ENCODE data around the gene TNNC1. TPM values are rescaled to one million over a fixed set of nuclear protein-coding genes. Genes with fewer than 3 reads are reported as not detected.

The TNNC1 gene
- total and polyA plus RNA-seq, 2 donors (not counting 1 experiment from before 2014, with no cell fraction given) = 1.1 to 5.4 TPM

DNA sequence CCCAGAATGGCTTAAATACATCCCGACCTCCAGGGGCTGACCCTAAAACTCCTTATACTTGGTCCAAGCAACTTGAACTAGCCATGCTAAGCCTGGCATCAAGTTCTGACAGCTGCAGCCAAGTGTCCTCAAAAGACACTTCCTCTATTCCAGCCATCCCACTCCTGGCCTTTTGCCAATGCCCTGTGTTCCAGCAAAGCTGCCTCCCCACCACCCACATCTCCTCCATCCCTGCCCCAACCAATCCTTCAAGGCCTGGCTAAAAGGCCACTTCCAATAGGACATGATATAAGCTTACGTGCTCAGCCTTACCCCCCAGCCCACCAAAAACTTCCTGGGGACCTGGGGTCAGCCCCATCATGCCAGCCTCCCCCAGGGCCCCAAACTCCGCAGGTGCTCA is 49.9 kb downstream of the TNNC1 start:
- peaks cover 4 to 93% of the 10 kb centered on the region in 2 experiments for H3K36me3 ChIP-seq (replicated peaks in 1 of 2; ENCODE audit: control extremely low read depth in 1 of 2, control insufficient read depth in 1 of 2, extremely low read depth in 1 of 2, insufficient read depth in 2 of 2, low read length in 1 of 2)
- Mint-ChIP-seq H3K27me3 (no peaks in the 10 kb centered on the region), H3K4me1 (peaks cover 11% of the 10 kb centered on the region), H3K27ac (no peak overlapping the region), H3K9me3 (ENCODE audit: insufficient read depth) (no peaks in the 10 kb centered on the region), H3K4me3 (no peak overlapping the region)
- no peak overlapping the region for H3K9ac ChIP-seq (ENCODE audit: low read length)
- H3K4me1 ChIP-seq (ENCODE audit: control insufficient read depth in 2 of 2, insufficient read depth in 2 of 2, low read length in 2 of 2) = peaks cover 6 to 12% of the 10 kb centered on the region in 2 donors
- no peak overlapping the region for H3K4me2 ChIP-seq (replicated peaks; ENCODE audit: low read depth, low read length, poor library complexity, severe bottlenecking)
- H4K20me1 ChIP-seq (ENCODE audit: control insufficient read depth, insufficient read depth, low read length, poor library complexity, severe bottlenecking) = peaks cover 14% of the 10 kb centered on the region
- TF ChIP-seq, protein P1, sequence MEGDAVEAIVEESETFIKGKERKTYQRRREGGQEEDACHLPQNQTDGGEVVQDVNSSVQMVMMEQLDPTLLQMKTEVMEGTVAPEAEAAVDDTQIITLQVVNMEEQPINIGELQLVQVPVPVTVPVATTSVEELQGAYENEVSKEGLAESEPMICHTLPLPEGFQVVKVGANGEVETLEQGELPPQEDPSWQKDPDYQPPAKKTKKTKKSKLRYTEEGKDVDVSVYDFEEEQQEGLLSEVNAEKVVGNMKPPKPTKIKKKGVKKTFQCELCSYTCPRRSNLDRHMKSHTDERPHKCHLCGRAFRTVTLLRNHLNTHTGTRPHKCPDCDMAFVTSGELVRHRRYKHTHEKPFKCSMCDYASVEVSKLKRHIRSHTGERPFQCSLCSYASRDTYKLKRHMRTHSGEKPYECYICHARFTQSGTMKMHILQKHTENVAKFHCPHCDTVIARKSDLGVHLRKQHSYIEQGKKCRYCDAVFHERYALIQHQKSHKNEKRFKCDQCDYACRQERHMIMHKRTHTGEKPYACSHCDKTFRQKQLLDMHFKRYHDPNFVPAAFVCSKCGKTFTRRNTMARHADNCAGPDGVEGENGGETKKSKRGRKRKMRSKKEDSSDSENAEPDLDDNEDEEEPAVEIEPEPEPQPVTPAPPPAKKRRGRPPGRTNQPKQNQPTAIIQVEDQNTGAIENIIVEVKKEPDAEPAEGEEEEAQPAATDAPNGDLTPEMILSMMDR (IDR thresholded peaks at IDR 0.05) = no peak
- no peak for TF ChIP-seq EZH2 (IDR thresholded peaks at IDR 0.05; ENCODE audit: borderline replicate concordance, insufficient read depth, low read depth, low read length, poor library complexity, severe bottlenecking)
- no peak overlapping the region for H3K4me3 ChIP-seq (ENCODE audit: control extremely low read depth in 1 of 5, extremely low read depth in 1 of 5, insufficient read depth in 1 of 5, low read depth in 2 of 5, low read length in 4 of 5)
- no peak overlapping the region for H2AFZ ChIP-seq (ENCODE audit: insufficient read depth, low read depth, low read length, poor library complexity, severe bottlenecking)
- no peaks in the 10 kb centered on the region for H3K9me3 ChIP-seq (ENCODE audit: control extremely low read depth in 1 of 3, control insufficient read depth in 2 of 3, insufficient read depth in 1 of 3, low read length in 2 of 3)
- intact Hi-C loops (cut with micrococcal nuclease) = no loop called here
- no peaks in the 10 kb centered on the region for H3K27me3 ChIP-seq (replicated peaks in 1 of 4; ENCODE audit: control extremely low read depth in 1 of 4, control insufficient read depth in 3 of 4, insufficient read depth in 4 of 4, low read length in 3 of 4)
- no peak for DNase-seq
- 97% methylated on average over 3 of the region's 3 CpGs for WGBS (ENCODE audit: insufficient coverage)
- ChIA-PET CTCF (no interaction called here), POLR2A (no interaction called here)
- ATAC-seq (ENCODE audit: low read depth) = no peak
- H3K27ac ChIP-seq (ENCODE audit: low read length in 2 of 2) = no peak overlapping the region
- H3K79me2 ChIP-seq (ENCODE audit: control insufficient read depth, insufficient read depth, low read length) = peaks cover 25% of the 10 kb centered on the region

DNA sequence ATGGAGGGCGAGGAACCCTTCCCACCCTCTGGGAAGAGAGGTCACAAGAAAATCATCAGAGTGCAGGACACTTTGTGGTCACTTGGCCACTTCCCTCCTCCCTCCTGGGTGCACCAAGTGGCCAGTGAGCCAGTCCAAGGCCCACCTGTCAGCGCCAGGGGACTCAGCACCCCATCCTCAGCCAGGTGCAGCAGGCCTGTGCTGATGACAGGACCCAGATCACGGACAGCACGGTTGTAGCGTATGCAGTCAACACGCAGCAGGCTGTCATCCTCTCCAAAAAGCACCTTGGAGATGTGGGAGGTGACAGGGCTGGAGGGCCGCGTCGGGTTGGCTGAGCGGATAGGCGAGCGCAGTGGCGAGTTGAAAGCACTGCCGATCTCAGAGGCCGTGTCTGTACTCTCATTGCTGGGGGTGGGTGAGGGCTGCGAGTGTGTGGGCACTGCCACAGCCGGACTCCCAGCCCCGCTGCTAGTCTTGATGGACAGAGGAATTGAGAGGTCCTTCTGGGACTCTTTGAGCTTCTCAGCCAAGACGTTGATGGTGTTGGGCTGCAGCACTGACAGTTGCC is 50.5 kb downstream of the TNNC1 start:
- Histone ChIP-seq H3K27ac (ENCODE audit: low read length in 2 of 2) (no peak overlapping the region), H3K9me3 (ENCODE audit: control extremely low read depth in 1 of 3, control insufficient read depth in 2 of 3, insufficient read depth in 1 of 3, low read length in 2 of 3) (no peaks in the 10 kb centered on the region), H3K4me2 (replicated peaks; ENCODE audit: low read depth, low read length, poor library complexity, severe bottlenecking) (no peak overlapping the region), H3K79me2 (ENCODE audit: control insufficient read depth, insufficient read depth, low read length) (peaks cover 19% of the 10 kb centered on the region), H3K4me3 (ENCODE audit: control extremely low read depth in 1 of 5, extremely low read depth in 1 of 5, insufficient read depth in 1 of 5, low read depth in 2 of 5, low read length in 4 of 5) (no peak overlapping the region), H3K4me1 (ENCODE audit: control insufficient read depth in 2 of 2, insufficient read depth in 2 of 2, low read length in 2 of 2) (peaks cover 0 to 6% of the 10 kb centered on the region in 2 donors), H3K27me3 (replicated peaks in 1 of 4; ENCODE audit: control extremely low read depth in 1 of 4, control insufficient read depth in 3 of 4, insufficient read depth in 4 of 4, low read length in 3 of 4) (no peaks in the 10 kb centered on the region), H3K9ac (ENCODE audit: low read length) (no peak overlapping the region), H2AFZ (ENCODE audit: insufficient read depth, low read depth, low read length, poor library complexity, severe bottlenecking) (no peak overlapping the region), H3K36me3 (replicated peaks in 1 of 2; ENCODE audit: control extremely low read depth in 1 of 2, control insufficient read depth in 1 of 2, extremely low read depth in 1 of 2, insufficient read depth in 2 of 2, low read length in 1 of 2) (peaks cover 4 to 88% of the 10 kb centered on the region in 2 experiments), H4K20me1 (ENCODE audit: control insufficient read depth, insufficient read depth, low read length, poor library complexity, severe bottlenecking) (peaks cover 14% of the 10 kb centered on the region)
- Mint-ChIP-seq H3K4me3 (no peak overlapping the region), H3K9me3 (ENCODE audit: insufficient read depth) (no peaks in the 10 kb centered on the region), H3K4me1 (peaks cover 5% of the 10 kb centered on the region), H3K27me3 (no peaks in the 10 kb centered on the region), H3K27ac (no peak overlapping the region)
- POLR2A ChIA-PET = no interaction called here
- DNase-seq (no peak), ATAC-seq (ENCODE audit: low read depth) (no peak)
- WGBS (ENCODE audit: insufficient coverage) = 97% methylated on average over 17 of the region's 19 CpGs
- CTCF ChIA-PET = no interaction called here
- TF ChIP-seq, protein P1 (IDR thresholded peaks at IDR 0.05) = no peak
- no peak for TF ChIP-seq EZH2 (IDR thresholded peaks at IDR 0.05; ENCODE audit: borderline replicate concordance, insufficient read depth, low read depth, low read length, poor library complexity, severe bottlenecking)
- intact Hi-C loops (cut with micrococcal nuclease) = no loop called here
